Germinal center (tissue), 1 donor: Measurements from ENCODE around the gene CTSD.
"Not testable (repeated sequence)": the region's sequence is repeated elsewhere in the genome, so short reads cannot be mapped to it uniquely, and the experiment has no call there.

ENCODE experiments used
- DNase-seq: peaks from one replicate; pipeline ENCODE4 v3.0.0; 2012; ENCODE audit warnings: mixed read lengths, low spot score

CTSD gene

GRCh38 chr11:1770061-1770460 lies 6.3 kb upstream of the CTSD start:
- DNase-seq = no peak

GRCh38 chr11:1769304-1769936 lies 5.7 kb upstream of the CTSD start:
- not testable (repeated sequence) for DNase-seq

- DNase-seq = no peak
These were observed 4.4 kb upstream of the CTSD start for GRCh38 chr11:1768141-1768469.

- no peak for DNase-seq
These were observed 3.8 kb upstream of the CTSD start for GRCh38 chr11:1767399-1768140.

- DNase-seq = no peak
These were observed 3.1 kb upstream of the CTSD start for GRCh38 chr11:1766719-1767398.

- no peak for DNase-seq
These were observed 2.4 kb upstream of the CTSD start for GRCh38 chr11:1765871-1766718.

- peak; percentile 51 for DNase-seq
These were observed 361 bp downstream of the CTSD start for GRCh38 chr11:1763336-1763795.

GRCh38 chr11:1762537-1763302 lies 1.0 kb downstream of the CTSD start:
- DNase-seq = no peak

- DNase-seq = no peak
These were observed 1.7 kb downstream of the CTSD start for GRCh38 chr11:1761857-1762536.

GRCh38 chr11:1761110-1761856 lies 2.4 kb downstream of the CTSD start:
- DNase-seq = no peak

GRCh38 chr11:1760351-1761109 lies 3.2 kb downstream of the CTSD start:
- no peak for DNase-seq

- no peak for DNase-seq
These were observed 3.9 kb downstream of the CTSD start for GRCh38 chr11:1759851-1760220.

GRCh38 chr11:1759151-1759850 lies 4.4 kb downstream of the CTSD start:
- DNase-seq = no peak

- DNase-seq = no peak
These were observed 5.0 kb downstream of the CTSD start for GRCh38 chr11:1758611-1759150.

- DNase-seq = no peak
These were observed 5.7 kb downstream of the CTSD start for GRCh38 chr11:1757861-1758610.

GRCh38 chr11:1756791-1757771 lies 6.6 kb downstream of the CTSD start:
- DNase-seq = no peak
